Activated naive CD4-positive, alpha-beta T cell treated with anti-CD3 and anti-CD28 coated beads, Interleukin-2, amount 50 U/mL, for 72 hours (primary cell): ENCODE results near the gene SMAD3. TPM values are rescaled to one million over a fixed set of nuclear protein-coding genes. Genes with fewer than 3 reads are reported as not detected.

Source experiments
- ATAC-seq, 2 donors: fragments of 150-1000 bp; cut with Tn5 transposase; 2 replicates each; pipeline ENCODE4 v1.10.0; 2021; ENCODE audit warnings: mild to moderate bottlenecking in 2 of 2, moderate library complexity in 2 of 2
- DNase-seq, 2 donors: peaks; one replicate each; pipeline ENCODE4 v3.0.0; 2021 to 2022; ENCODE audit warnings: low spot score in 2 of 2
- H3K27ac Mint-ChIP-seq, 2 donors: one replicate each; pipeline ENCODE4 v1.8.0; 2022; ENCODE audit warnings: mild to moderate bottlenecking in 2 of 2, mixed read lengths in 2 of 2
- H3K36me3 Mint-ChIP-seq, 2 donors: one replicate each; pipeline ENCODE4 v1.8.0; 2022; ENCODE audit warnings: mixed read lengths in 2 of 2
- H3K9me3 Mint-ChIP-seq, 2 donors: one replicate each; pipeline ENCODE4 v1.8.0; 2022; ENCODE audit warnings: mixed read lengths in 2 of 2
- total RNA-seq, 2 donors: library from RNA; stranded (reverse); gene quantifications; one replicate each; pipeline ENCODE4 v1.2.3, GENCODE V29; 2022

Gene SMAD3
- total RNA-seq, 2 donors from 2014 or later = 15.4 to 75.9 TPM

- Mint-ChIP-seq H3K9me3 (no peaks in the 10 kb centered on the region), H3K36me3 (peaks cover 0 to 17% of the 10 kb centered on the region in 2 donors), H3K27ac (peak overlapping the region; percentile 94 to 100)
- ATAC-seq = peak in 1 of 2 donors; percentile 4
- no peak for DNase-seq
Measured at GRCh38 chr15:67133738-67134066, 68.3 kb downstream of the SMAD3 start.

DNA sequence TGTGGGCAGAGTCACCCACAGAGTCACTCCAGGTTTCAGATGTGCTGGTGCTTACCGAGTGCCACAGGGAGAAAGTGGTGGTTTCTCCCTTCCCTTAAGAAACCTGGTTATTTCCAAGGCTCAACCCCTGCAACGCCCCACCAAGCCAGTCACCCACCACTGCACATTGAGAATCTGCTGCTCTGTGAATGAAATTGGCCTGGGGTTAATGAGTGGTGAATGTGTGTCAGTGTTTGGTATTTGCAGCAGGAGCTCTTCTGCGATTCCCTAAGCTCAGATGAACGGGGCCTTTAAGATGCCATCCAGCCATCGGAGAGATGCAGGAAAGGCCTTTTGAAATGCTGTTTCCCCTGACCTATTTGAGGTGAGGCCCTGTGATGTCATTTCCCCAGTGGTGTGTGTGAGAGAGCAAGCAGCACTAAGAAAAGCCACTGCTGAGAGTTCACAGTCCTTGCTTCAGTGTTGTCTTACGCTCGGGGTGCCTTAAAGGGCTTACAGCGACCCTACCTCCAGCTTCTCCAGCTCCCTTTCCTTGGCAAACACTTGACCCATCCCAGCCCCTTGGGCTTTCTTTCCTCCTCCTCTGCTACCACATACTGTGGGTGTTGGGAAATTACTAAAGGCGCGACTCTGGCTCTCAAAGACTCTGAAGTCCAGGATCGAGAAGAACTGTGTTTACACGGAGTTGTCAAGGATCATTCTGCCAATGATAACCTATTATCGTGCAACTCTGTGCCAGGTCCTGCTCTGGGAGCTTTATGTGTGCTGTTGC, 68.9 kb downstream of the SMAD3 start:
- H3K9me3 Mint-ChIP-seq = no peaks in the 10 kb centered on the region

GRCh38 chr15:67134871-67135492, 69.6 kb downstream of the SMAD3 start:
- Mint-ChIP-seq H3K27ac (peak overlapping the region; percentile 94 to 100), H3K9me3 (no peaks in the 10 kb centered on the region), H3K36me3 (peaks cover 0 to 17% of the 10 kb centered on the region in 2 donors)
- DNase-seq = no peak
- no peak for ATAC-seq

More for the DNA sequence above, 68.9 kb downstream of the SMAD3 start:
- peak; percentile 60 to 75 for DNase-seq
- Mint-ChIP-seq H3K27ac (peak overlapping the region; percentile 94 to 100), H3K36me3 (peaks cover 0 to 17% of the 10 kb centered on the region in 2 donors)
- ATAC-seq = peak; percentile 81 to 91

GRCh38 chr15:67135494-67135893, 70.1 kb downstream of the SMAD3 start:
- no peaks in the 10 kb centered on the region for H3K9me3 Mint-ChIP-seq
- DNase-seq = no peak
- ATAC-seq = no peak
- H3K36me3 Mint-ChIP-seq = peaks cover 0 to 19% of the 10 kb centered on the region in 2 donors
- H3K27ac Mint-ChIP-seq = peak overlapping the region; percentile 94 to 100

GRCh38 chr15:67136802-67137201, 71.4 kb downstream of the SMAD3 start:
- ATAC-seq (no peak), DNase-seq (no peak)
- no peaks in the 10 kb centered on the region for H3K9me3 Mint-ChIP-seq
- peaks cover 0 to 27% of the 10 kb centered on the region in 2 donors for H3K36me3 Mint-ChIP-seq
- H3K27ac Mint-ChIP-seq = peak overlapping the region; percentile 77 to 94

GRCh38 chr15:67137319-67137718, 71.9 kb downstream of the SMAD3 start:
- H3K9me3 Mint-ChIP-seq = no peaks in the 10 kb centered on the region
- peaks cover 0 to 27% of the 10 kb centered on the region in 2 donors for H3K36me3 Mint-ChIP-seq
- peak overlapping the region; percentile 77 to 94 for H3K27ac Mint-ChIP-seq
- DNase-seq (no peak), ATAC-seq (no peak)

- DNase-seq = no peak
- Mint-ChIP-seq H3K36me3 (peaks cover 0 to 27% of the 10 kb centered on the region in 2 donors), H3K27ac (peak overlapping the region; percentile 53 to 94), H3K9me3 (no peaks in the 10 kb centered on the region)
- no peak for ATAC-seq
Measured at GRCh38 chr15:67137951-67138848, 72.8 kb downstream of the SMAD3 start.

DNA sequence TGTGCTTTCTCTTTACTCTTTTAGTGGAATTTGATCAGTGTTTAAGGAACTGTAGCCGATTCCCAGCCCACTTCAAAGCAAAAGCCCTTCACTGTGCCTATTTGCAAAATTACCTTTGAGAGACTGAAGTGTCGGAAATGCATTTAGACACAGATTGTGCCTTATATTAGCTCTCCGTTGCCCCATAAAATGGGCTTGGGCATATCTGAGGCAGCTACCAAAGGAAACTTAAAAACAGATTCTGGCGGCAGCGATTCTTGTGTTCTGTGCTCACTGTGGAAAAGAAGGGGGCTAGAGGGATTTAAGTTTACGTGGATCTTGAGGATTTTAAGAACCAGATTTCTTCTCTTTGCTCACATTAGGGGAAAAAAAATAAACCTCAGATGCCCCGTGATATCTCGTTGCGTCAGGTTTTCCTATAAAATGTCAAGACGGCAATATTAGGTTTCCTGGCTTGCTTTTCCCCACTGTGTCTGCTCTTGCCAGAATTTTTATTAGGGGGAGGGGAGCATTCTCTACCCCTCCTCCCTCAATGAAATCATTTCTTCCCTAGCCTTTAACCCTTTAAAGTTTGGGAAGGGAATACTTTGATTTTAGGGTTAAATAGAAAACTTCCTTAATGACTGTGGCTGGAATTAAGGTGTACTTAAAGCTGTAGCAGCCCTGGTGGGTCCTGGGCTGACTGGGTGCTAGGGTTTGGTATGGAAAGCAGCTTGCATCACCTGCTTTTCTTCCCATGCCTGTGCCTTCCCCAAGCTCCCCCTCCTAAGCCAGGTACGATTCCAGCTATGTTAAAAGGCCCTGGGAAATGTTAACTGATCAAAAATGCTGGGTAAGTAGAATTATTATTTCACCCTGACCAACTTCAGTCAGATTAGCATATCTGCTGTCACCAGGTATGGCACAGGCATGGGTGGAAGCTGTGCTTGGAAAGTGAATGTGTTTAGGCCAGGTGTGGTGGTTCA, 73.8 kb downstream of the SMAD3 start:
- Mint-ChIP-seq H3K27ac (peak overlapping the region; percentile 39 to 41), H3K36me3 (peaks cover 0 to 27% of the 10 kb centered on the region in 2 donors), H3K9me3 (no peaks in the 10 kb centered on the region)
- DNase-seq = no peak
- no peak for ATAC-seq

- Mint-ChIP-seq H3K36me3 (peaks cover 0 to 20% of the 10 kb centered on the region in 2 donors), H3K9me3 (no peaks in the 10 kb centered on the region), H3K27ac (peak overlapping the region; percentile 39 to 44)
- DNase-seq = no peak
- peak; percentile 23 to 61 for ATAC-seq
Measured at GRCh38 chr15:67140078-67140833, 74.9 kb downstream of the SMAD3 start.

DNA sequence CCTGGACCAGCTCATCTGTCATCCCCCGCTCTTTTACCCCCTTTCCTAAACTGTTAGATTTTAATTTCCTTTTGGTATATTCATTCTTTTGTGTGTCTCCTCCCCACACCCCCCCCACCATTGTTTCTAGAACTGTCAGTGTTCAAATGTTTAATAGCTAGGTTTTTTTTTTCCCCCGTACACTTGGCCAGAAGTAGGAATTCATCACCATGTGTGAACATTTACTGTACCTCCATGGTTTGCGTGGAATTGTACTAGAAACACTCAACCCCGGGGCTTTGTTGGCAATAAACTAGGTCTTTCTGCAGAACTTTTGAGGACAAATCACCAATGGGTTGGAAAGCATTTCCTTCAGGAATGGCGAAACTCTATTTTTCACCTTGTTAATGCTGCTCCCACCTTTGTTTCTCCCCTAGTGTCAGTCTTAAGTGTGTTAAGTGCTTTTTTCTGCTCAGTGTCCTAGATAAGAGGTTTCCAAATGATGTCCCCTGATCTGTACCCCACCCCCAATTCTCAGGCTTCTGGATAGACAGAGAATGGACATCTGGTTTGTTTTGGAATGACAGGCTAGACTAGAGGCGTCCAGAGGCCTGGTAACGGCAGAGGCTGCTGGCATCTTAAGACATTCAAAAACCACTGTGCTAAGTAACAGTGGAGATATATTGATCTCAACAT, 76.8 kb downstream of the SMAD3 start:
- no peak for ATAC-seq
- H3K9me3 Mint-ChIP-seq = no peaks in the 10 kb centered on the region
- DNase-seq = no peak
- peaks cover 0 to 10% of the 10 kb centered on the region in 2 donors for H3K36me3 Mint-ChIP-seq
- H3K27ac Mint-ChIP-seq = peak overlapping the region in 1 of 2 donors; percentile 32

DNA sequence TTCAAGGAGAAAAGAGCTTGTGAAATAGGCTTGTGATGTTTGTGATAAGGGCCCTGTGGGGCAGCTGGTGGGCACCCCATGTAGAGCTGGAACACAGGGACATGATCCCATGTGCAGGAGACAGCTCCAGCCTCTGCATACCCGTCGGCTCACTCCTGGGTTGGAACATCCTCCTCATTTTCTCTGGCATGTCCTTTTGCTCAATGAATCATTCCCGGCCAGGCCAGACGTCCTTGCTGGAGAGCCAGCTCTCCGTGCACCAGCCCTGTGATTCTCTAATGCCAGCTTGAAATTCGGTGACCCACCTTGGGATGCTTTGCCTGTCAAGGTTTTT, 77.3 kb downstream of the SMAD3 start:
- Mint-ChIP-seq H3K36me3 (peaks cover 0 to 13% of the 10 kb centered on the region in 2 donors), H3K9me3 (no peaks in the 10 kb centered on the region), H3K27ac (no peak overlapping the region)
- DNase-seq (no peak), ATAC-seq (no peak)

DNA sequence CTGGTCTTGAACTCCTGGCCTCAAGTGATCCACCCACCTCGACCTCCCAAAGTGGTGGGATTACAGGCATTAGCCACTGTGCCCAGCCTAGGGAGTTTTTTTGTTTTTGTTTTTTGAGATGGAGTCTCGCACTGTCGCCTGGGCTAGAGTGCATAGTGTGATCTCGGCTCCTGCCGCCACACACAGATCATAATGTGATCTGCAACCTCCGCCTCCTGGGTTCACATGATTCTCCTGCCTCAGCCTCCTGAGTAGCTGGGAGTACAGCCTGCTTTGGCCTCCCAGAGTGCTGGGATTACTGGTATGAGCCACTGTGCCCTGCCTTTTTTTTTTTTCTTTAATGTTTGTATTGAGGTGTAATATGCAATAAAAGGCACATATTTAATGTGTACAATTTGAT, 78.2 kb downstream of the SMAD3 start:
- Mint-ChIP-seq H3K36me3 (peaks cover 0 to 22% of the 10 kb centered on the region in 2 donors), H3K9me3 (no peaks in the 10 kb centered on the region), H3K27ac (no peak overlapping the region)
- ATAC-seq (no peak), DNase-seq (no peak)

GRCh38 chr15:67144609-67145311, 79.4 kb downstream of the SMAD3 start:
- no peak for DNase-seq
- Mint-ChIP-seq H3K27ac (no peak overlapping the region), H3K9me3 (no peaks in the 10 kb centered on the region), H3K36me3 (peaks cover 0 to 25% of the 10 kb centered on the region in 2 donors)
- ATAC-seq = no peak

DNA sequence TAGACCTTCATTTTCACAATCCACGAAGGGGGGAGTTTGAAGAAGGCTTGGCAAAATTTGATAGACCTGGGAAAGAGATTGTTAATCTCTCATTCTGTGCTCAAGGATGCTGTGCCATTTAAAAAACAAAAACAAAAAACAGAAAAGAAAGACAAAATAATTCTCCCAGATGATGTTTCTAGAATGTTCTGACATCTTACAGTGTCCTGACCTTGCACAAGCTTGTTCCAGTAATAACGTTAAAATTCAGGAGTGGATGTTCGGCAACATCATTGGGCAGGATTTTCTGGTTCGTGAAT, 79.9 kb downstream of the SMAD3 start:
- DNase-seq (no peak), ATAC-seq (no peak)
- no peaks in the 10 kb centered on the region for H3K9me3 Mint-ChIP-seq
- H3K27ac Mint-ChIP-seq = no peak overlapping the region
- peaks cover 0 to 25% of the 10 kb centered on the region in 2 donors for H3K36me3 Mint-ChIP-seq

DNA sequence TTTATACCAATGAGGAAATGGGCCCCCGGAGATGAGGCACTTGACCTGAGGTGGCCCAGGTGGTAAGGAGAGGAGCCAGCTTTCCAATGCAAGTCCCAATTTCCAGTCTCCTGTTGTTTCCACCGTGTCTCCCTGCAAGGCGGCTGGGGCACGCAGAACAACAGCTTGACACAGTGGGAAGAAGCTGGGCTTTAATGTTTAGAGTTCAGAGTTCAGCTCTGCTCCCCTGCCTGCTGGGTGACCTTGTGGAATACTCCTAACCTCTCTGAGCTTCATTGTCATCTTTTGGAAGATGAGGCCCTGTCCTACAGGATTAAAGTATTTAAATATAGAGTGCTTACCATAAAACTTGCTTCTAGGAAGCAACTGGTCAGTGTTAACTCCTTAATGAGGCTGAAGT, 80.3 kb downstream of the SMAD3 start:
- H3K27ac Mint-ChIP-seq = peak overlapping the region in 1 of 2 donors; percentile 87
- no peaks in the 10 kb centered on the region for H3K9me3 Mint-ChIP-seq
- ATAC-seq = no peak
- DNase-seq = no peak
- H3K36me3 Mint-ChIP-seq = peaks cover 0 to 21% of the 10 kb centered on the region in 2 donors
